Measurements from ENCODE around the gene MARCHF6. TPM values are rescaled to one million over a fixed set of nuclear protein-coding genes. Genes with fewer than 3 reads are reported as not detected.

Gene MARCHF6
- total and polyA plus RNA-seq, 9 of the 15 experiments (the other 6 are each of a cell fraction or from before 2014, with no cell fraction given): 74.1 to 456 (median 116) TPM

DNA sequence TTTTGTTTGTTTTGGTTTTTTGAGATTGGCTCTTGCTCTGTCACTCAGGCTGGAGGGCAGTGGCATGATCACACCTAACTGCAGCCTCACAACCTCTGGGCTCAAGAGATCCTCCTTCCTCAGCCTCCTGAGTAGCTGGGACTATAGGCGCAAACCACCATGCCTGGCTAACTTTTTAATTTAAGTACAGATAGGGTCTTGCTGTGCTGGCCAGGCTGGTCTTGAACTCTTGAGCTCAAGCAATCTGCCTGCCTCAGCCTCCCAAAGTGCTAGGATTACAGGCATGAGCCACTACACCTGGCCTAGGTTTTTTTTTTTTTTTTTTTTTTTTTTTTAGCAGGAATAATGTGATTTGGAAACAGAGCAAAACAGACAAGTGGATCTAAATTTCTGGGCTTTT lies 37.6 kb downstream of the MARCHF6 start:
- H3K79me2 ChIP-seq (ENCODE audit: control insufficient read depth, insufficient read depth, low read length): peaks cover 29% of the 10 kb centered on the region; the same call in 2 of the 3 replicates
- H3K27ac ChIP-seq (ENCODE audit: extremely low read depth, low read depth, low read length): no peak overlapping the region
- 100% methylated on average over 1 of the region's 1 CpG for WGBS (ENCODE audit: insufficient coverage, low coverage, missing lambda C conversion rate)
- H3K4me3 ChIP-seq: no peak overlapping the region
- H3K36me3 ChIP-seq (ENCODE audit: control insufficient read depth, insufficient read depth, low read length): peaks cover 97% of the 10 kb centered on the region
- no peaks in the 10 kb centered on the region for H4K20me1 ChIP-seq (replicated peaks; ENCODE audit: control insufficient read depth, insufficient read depth, low read length)
- in situ Hi-C loops (cut with MboI): no loop called here
- ChIA-PET CTCF (ENCODE audit: low intra/inter-chr PET ratio) (no interaction called here), POLR2A (no interaction called here)
- no peaks in the 10 kb centered on the region for H3K9me3 ChIP-seq (replicated peaks; ENCODE audit: control insufficient read depth, insufficient read depth, low read depth, low read length)
- H3K4me1 ChIP-seq (replicated peaks in 1 of 2; ENCODE audit: control insufficient read depth in 2 of 2, insufficient read depth in 2 of 2, low read length in 2 of 2): no peaks in the 10 kb centered on the region
- H3K9me1 ChIP-seq (ENCODE audit: control insufficient read depth, insufficient read depth, low read length): no peaks in the 10 kb centered on the region
- BruUV-seq (replicated peaks): no TSS peak
- intact Hi-C loops (cut with micrococcal nuclease): no loop called here
- no peak overlapping the region for H2AFZ ChIP-seq (ENCODE audit: low read depth, low read length)
- no peaks in the 10 kb centered on the region for H3K27me3 ChIP-seq (ENCODE audit: control insufficient read depth in 2 of 2, insufficient read depth in 2 of 2, low read length in 2 of 2)
- H3K4me2 ChIP-seq (ENCODE audit: insufficient read depth, low read length): no peak overlapping the region
- H3K9ac ChIP-seq (ENCODE audit: insufficient read depth in 1 of 2, low read depth in 2 of 2, low read length in 2 of 2): no peak overlapping the region
- DNase-seq (ENCODE audit: extremely low read depth in 1 of 4, low spot score in 3 of 4) (no peak), FAIRE-seq (no peak), ATAC-seq (no peak)
- peak; percentile 83 for TF ChIP-seq ZNF121 (CRISPR knock-in tag; conservative IDR thresholded peaks at IDR 0.05)
- no peak for TF ChIP-seq ZNF274 (IDR thresholded peaks at IDR 0.05; ENCODE audit: borderline replicate concordance, low read depth, low read length)
- TF ChIP-seq, protein P1, sequence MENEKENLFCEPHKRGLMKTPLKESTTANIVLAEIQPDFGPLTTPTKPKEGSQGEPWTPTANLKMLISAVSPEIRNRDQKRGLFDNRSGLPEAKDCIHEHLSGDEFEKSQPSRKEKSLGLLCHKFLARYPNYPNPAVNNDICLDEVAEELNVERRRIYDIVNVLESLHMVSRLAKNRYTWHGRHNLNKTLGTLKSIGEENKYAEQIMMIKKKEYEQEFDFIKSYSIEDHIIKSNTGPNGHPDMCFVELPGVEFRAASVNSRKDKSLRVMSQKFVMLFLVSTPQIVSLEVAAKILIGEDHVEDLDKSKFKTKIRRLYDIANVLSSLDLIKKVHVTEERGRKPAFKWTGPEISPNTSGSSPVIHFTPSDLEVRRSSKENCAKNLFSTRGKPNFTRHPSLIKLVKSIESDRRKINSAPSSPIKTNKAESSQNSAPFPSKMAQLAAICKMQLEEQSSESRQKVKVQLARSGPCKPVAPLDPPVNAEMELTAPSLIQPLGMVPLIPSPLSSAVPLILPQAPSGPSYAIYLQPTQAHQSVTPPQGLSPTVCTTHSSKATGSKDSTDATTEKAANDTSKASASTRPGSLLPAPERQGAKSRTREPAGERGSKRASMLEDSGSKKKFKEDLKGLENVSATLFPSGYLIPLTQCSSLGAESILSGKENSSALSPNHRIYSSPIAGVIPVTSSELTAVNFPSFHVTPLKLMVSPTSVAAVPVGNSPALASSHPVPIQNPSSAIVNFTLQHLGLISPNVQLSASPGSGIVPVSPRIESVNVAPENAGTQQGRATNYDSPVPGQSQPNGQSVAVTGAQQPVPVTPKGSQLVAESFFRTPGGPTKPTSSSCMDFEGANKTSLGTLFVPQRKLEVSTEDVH (IDR thresholded peaks at IDR 0.05; ENCODE audit: low read depth, partially characterized antibody): no peak
- TF ChIP-seq SIRT6 (IDR thresholded peaks at IDR 0.05; ENCODE audit: low read depth, low read length): no peak
